K562 (cell line): Measurements from ENCODE around the gene ATF6B. TPM values are rescaled to one million over a fixed set of nuclear protein-coding genes. Genes with fewer than 3 reads are reported as not detected.

Experiments
- BHLHE40 ChIP-seq: IDR thresholded peaks from 2 replicates; pipeline ENCODE4 v1.6.1; 2011; ENCODE audit warnings: low read length, improper control_type of control experiment
- CHAMP1 ChIP-seq: fragments of 450-650 bp; IDR thresholded peaks from 2 replicates; pipeline ENCODE4 v1.6.1; 2016; ENCODE audit warnings: mild to moderate bottlenecking
- ESRRA ChIP-seq: fragments of 450-650 bp; IDR thresholded peaks from 2 replicates; pipeline ENCODE4 v1.6.1; 2014; ENCODE audit warnings: low read depth, mild to moderate bottlenecking, moderate library complexity, borderline replicate concordance
- HMGN3 ChIP-seq: IDR thresholded peaks from 2 replicates; pipeline ENCODE4 v1.6.1; 2011; ENCODE audit warnings: borderline replicate concordance, low read depth, mild to moderate bottlenecking, mixed read lengths, low read length; ENCODE audit not compliant: insufficient read length; ENCODE audit errors: extremely low read depth
- HNRNPUL1 ChIP-seq: fragments of 200-400 bp; formaldehyde crosslinking; IDR thresholded peaks from 2 replicates; pipeline ENCODE4 v1.6.1; 2017; ENCODE audit warnings: low read length
- IRF2 ChIP-seq: sonication (generic); formaldehyde crosslinking; IDR thresholded peaks from 2 replicates; pipeline ENCODE4 v1.8.1; 2022; ENCODE audit warnings: mild to moderate bottlenecking, missing genetic modification reagents
- MTA3 ChIP-seq: fragments of 450-650 bp; formaldehyde crosslinking; IDR thresholded peaks from 2 replicates; pipeline ENCODE4 v1.6.1; 2017; ENCODE audit warnings: mild to moderate bottlenecking, borderline replicate concordance
- POLR2AphosphoS2 ChIP-seq: IDR thresholded peaks from 2 replicates; pipeline ENCODE4 v1.6.1; 2012; ENCODE audit warnings: low read length, improper control_type of control experiment
- RBM17 ChIP-seq: fragments of 200-400 bp; formaldehyde crosslinking; IDR thresholded peaks from 2 replicates; pipeline ENCODE4 v1.6.1; 2017; ENCODE audit warnings: low read depth, mild to moderate bottlenecking, low read length, borderline replicate concordance
- SPI1 ChIP-seq: IDR thresholded peaks from 2 replicates; pipeline ENCODE4 v1.6.1; 2011; ENCODE audit warnings: low read depth, low read length, control low read depth, borderline replicate concordance
- TAF15 ChIP-seq: fragments of 200-400 bp; formaldehyde crosslinking; IDR thresholded peaks from 2 replicates; pipeline ENCODE4 v1.6.1; 2017; ENCODE audit warnings: mild to moderate bottlenecking, low read depth, low read length, moderate library complexity
- U2AF2 ChIP-seq: fragments of 200-400 bp; formaldehyde crosslinking; optimal IDR thresholded peaks from 2 replicates; pipeline ENCODE3; 2017; ENCODE audit warnings: low read depth, mild to moderate bottlenecking, low read length
- ZBTB8A ChIP-seq: fragments of 450-650 bp; IDR thresholded peaks from 2 replicates; pipeline ENCODE4 v1.6.1; 2018; ENCODE audit warnings: mild to moderate bottlenecking, moderate library complexity; ENCODE audit not compliant: partially characterized antibody
- ZNF175 ChIP-seq: fragments of 200-800 bp; sonication (Bioruptor generic); IDR thresholded peaks from 2 replicates; pipeline ENCODE4 v1.6.1; 2016; ENCODE audit warnings: low read depth, mild to moderate bottlenecking, missing genetic modification characterization, missing compliant biosample characterization
- ZNF511 ChIP-seq: sonication (generic); formaldehyde crosslinking; IDR thresholded peaks from 2 replicates; pipeline ENCODE4 v1.8.0; 2022; ENCODE audit warnings: mild to moderate bottlenecking, missing genetic modification reagents
- ZNF512 ChIP-seq: IDR thresholded peaks from 2 replicates; pipeline ENCODE4 v1.6.1; 2016; ENCODE audit warnings: missing genetic modification characterization, missing compliant biosample characterization
- polyA plus RNA-seq, 8 experiments: library from polyadenylated mRNA; depleted of rRNA in 4 of 8; stranded (reverse) in 5 of 8; unstranded in 3 of 8; fragments of >200 nt; fragmentation: Nextera tagmentation in 2 of 8; fragmentation: Illumina TruSeq in 1 of 8; extraction: Ambion mirVana in 2 of 8; extraction: Trizol in 1 of 8; gene quantifications; 2 replicates each; pipeline versions ENCODE4 v1.2.1 to v1.2.3, GENCODE V29; 2011 to 2014; ENCODE audit warnings: inconsistent platforms in 1 of 8, missing spikeins in 1 of 8
- total RNA-seq, 7 experiments: library from RNA; depleted of rRNA in 6 of 7; stranded (reverse); fragments of >200 nt in 6 of 7; fragmentation: Illumina TruSeq in 2 of 7; extraction: Trizol in 2 of 7; gene quantifications; 2 replicates each; pipeline versions ENCODE4 v1.2.1 to v1.2.3, GENCODE V29; 2011 to 2021; ENCODE audit warnings: low replicate concordance in 1 of 7
- TF ChIP-seq, protein P1 (sequence below): fragments of 450-650 bp; formaldehyde crosslinking; IDR thresholded peaks from 2 replicates; pipeline ENCODE4 v1.4.0; 2022; ENCODE audit warnings: missing genetic modification characterization
- TF ChIP-seq, protein P2 (sequence below): fragments of 450-650 bp; IDR thresholded peaks from 2 replicates; pipeline ENCODE4 v1.6.1; 2017; ENCODE audit warnings: antibody characterized with exemption

Gene ATF6B
- total and polyA plus RNA-seq, 9 of the 15 experiments (the other 6 are each of a cell fraction or from before 2014, with no cell fraction given), result 20.7 to 131 (median 31.7) TPM

DNA sequence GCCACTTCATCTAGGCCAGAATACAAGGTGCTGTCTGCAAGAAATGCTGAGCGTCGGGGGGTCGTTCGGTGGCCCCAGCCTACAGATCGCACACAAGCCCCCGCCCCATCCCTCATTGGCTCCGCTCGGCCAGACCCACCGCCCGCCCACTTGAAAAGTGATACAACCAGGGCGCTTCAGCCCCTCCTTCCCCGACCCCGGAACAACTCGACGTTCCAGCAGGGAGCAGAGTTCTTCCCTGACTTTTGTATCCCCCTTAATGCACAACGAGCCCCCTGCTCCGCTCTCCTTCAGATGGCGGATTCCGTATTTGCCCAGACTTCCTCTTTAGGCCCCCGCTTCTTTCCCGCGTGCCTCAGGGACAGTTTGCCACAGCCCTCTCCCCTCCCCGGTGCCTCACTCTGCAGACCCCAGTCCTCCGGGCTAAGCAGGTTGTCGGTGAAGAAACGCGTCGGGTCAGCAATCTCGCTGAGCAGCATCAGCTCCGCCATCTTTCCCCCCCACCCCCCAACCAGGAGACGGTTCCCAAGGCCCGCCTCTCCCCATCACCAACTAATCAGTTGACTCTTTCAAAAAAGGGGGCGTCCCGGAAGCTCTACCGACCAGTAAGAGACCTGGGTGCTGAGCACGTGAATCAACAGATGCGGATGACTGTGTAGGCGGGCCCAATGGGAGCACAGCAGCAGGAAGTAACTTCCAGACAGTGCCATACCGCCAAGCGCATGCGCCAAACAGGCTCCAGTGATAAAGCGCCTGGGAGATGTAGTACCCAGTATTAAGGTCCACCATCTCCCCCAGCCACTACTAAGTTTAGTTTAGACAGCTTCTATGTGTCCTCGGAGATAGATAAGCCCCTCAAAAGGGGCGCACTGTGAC is at the start of gene ATF6B (continued):
- TF ChIP-seq HMGN3 (no peak), ZBTB8A (no peak), POLR2AphosphoS2 (no peak), CHAMP1 (no peak), RBM17 (no peak), HNRNPUL1 (no peak), ZNF511 (CRISPR knock-in tag) (peak; percentile 56), ZNF512 (tag) (no peak), TAF15 (no peak), ZNF175 (CRISPR knock-in tag) (no peak), SPI1 (peak; percentile 70), MTA3 (0 out of 2 replicates have a peak, but pooled peaks have one; percentile 36), ESRRA (0 out of 2 replicates have a peak, but pooled peaks have one; percentile 17), IRF2 (CRISPR knock-in tag) (no peak), U2AF2 (no peak), BHLHE40 (peak; percentile 97)
- TF ChIP-seq, protein P1, sequence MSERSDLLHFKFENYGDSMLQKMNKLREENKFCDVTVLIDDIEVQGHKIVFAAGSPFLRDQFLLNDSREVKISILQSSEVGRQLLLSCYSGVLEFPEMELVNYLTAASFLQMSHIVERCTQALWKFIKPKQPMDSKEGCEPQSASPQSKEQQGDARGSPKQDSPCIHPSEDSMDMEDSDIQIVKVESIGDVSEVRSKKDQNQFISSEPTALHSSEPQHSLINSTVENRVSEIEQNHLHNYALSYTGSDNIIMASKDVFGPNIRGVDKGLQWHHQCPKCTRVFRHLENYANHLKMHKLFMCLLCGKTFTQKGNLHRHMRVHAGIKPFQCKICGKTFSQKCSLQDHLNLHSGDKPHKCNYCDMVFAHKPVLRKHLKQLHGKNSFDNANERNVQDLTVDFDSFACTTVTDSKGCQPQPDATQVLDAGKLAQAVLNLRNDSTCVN, result 0 out of 2 replicates have a peak, but pooled peaks have one; percentile 40
- TF ChIP-seq, protein P2, sequence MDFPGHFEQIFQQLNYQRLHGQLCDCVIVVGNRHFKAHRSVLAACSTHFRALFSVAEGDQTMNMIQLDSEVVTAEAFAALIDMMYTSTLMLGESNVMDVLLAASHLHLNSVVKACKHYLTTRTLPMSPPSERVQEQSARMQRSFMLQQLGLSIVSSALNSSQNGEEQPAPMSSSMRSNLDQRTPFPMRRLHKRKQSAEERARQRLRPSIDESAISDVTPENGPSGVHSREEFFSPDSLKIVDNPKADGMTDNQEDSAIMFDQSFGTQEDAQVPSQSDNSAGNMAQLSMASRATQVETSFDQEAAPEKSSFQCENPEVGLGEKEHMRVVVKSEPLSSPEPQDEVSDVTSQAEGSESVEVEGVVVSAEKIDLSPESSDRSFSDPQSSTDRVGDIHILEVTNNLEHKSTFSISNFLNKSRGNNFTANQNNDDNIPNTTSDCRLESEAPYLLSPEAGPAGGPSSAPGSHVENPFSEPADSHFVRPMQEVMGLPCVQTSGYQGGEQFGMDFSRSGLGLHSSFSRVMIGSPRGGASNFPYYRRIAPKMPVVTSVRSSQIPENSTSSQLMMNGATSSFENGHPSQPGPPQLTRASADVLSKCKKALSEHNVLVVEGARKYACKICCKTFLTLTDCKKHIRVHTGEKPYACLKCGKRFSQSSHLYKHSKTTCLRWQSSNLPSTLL, result no peak
